GM19395 (cell line): ENCODE measurements around the gene DDIT4L.
"Not testable (repeated sequence)": the region's sequence is repeated elsewhere in the genome, so short reads cannot be mapped to it uniquely, and the experiment has no call there.

Experiments used
- ATAC-seq: cut with Tn5 transposase; IDR thresholded peaks from one replicate; pipeline ENCODE4 v1.9.1; 2021; ENCODE audit warnings: mild to moderate bottlenecking, moderate library complexity; ENCODE audit not compliant: unreplicated experiment

Gene DDIT4L

GRCh38 chr4:100189820-100190642, at the start of gene DDIT4L:
Gene DDIT4L (minus strand): TSS chr4:100190468. CDS start chr4:100189983, 485 bp downstream.
- no peak for ATAC-seq

- no peak for ATAC-seq
Measured at GRCh38 chr4:100240008-100240407, 49.7 kb upstream of the DDIT4L start.

- ATAC-seq = no peak
Measured at GRCh38 chr4:100224721-100225120, 34.5 kb upstream of the DDIT4L start.

- no peak for ATAC-seq
Measured at GRCh38 chr4:100224160-100224559, 33.9 kb upstream of the DDIT4L start.

GRCh38 chr4:100208964-100209363, 18.7 kb upstream of the DDIT4L start:
- ATAC-seq = peak; percentile 89

- ATAC-seq = peak; percentile 33
Measured at GRCh38 chr4:100208459-100208858, 18.2 kb upstream of the DDIT4L start.

- ATAC-seq = no peak
Measured at GRCh38 chr4:100206850-100207249, 16.6 kb upstream of the DDIT4L start.

GRCh38 chr4:100198061-100198460, 7.8 kb upstream of the DDIT4L start:
- no peak for ATAC-seq

GRCh38 chr4:100196388-100197071, 6.3 kb upstream of the DDIT4L start:
- not testable (repeated sequence) for ATAC-seq

GRCh38 chr4:100190643-100191600, 654 bp upstream of the DDIT4L start:
- no peak for ATAC-seq

GRCh38 chr4:100188829-100189228, 1.4 kb downstream of the DDIT4L start:
- no peak for ATAC-seq

GRCh38 chr4:100187781-100188180, 2.5 kb downstream of the DDIT4L start:
- no peak for ATAC-seq

- ATAC-seq = no peak
Measured at GRCh38 chr4:100184787-100185186, 5.5 kb downstream of the DDIT4L start.

- no peak for ATAC-seq
Measured at GRCh38 chr4:100177855-100178254, 12.4 kb downstream of the DDIT4L start.

- no peak for ATAC-seq
Measured at GRCh38 chr4:100177126-100177525, 13.1 kb downstream of the DDIT4L start.

GRCh38 chr4:100175858-100176257, 14.4 kb downstream of the DDIT4L start:
- no peak for ATAC-seq

- no peak for ATAC-seq
Measured at GRCh38 chr4:100174985-100175383, 15.3 kb downstream of the DDIT4L start.

- ATAC-seq = no peak
Measured at GRCh38 chr4:100170986-100171385, 19.3 kb downstream of the DDIT4L start.

GRCh38 chr4:100169491-100170485, 20.5 kb downstream of the DDIT4L start:
- ATAC-seq = no peak

GRCh38 chr4:100168521-100168920, 21.7 kb downstream of the DDIT4L start:
- ATAC-seq = no peak
